HG03196 (cell line): Measurements from ENCODE around the gene GANC.

Experiments used
- ATAC-seq: cut with Tn5 transposase; IDR thresholded peaks from one replicate; pipeline ENCODE4 v1.9.1; 2021; ENCODE audit not compliant: unreplicated experiment

The GANC gene

DNA sequence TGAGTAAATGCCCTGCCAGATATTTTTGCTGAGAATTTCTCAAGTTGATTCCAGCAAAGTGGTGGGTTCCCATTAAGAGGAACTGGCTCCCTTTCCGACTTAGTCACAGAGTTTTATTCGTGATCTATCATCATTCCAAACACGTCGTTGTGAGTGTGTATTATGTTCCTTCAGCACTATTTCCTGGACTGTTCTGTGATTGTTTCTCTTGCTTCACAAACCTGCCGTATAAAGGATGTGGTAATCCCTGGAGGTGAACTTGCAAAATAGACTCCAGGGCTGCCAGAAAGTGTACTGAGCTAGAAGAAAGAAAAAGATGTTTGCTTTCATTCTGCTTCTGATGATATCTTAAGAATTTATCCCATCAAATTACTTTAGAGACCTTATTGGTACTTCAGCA, 71.8 kb downstream of the GANC start:
- ATAC-seq: no peak

DNA sequence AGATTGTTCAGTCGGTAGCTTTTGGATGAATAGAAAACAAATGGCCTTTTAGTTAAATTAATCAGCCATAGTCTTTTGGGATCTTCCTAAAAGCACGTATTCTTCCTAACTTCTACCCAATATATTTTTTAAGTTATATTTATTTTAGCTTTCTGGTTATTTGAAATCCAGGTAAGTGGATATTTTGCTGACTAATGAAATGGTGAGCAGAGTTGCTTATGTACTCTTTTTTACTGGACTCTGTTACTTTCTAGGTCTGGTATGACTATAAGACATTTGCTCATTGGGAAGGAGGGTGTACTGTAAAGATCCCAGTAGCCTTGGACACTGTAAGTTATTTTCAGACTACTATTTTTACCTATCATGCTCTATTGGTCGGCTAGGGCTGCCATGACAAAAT, 72.5 kb downstream of the GANC start:
- ATAC-seq: no peak

DNA sequence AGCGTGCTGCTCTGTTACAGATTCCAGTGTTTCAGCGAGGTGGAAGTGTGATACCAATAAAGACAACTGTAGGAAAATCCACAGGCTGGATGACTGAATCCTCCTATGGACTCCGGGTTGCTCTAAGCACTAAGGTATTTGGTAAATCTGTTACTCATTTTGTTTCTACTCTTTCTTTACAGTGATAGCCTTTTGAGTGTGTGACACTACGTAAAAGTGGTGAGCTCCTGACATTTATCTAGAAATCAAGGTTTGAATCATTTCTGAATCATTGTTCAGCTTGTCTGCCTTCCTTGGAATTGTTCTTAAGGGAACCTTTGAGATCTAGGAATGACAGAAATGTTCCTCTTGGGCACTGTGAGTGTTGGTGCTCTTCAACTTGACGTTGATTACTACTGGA, 75.1 kb downstream of the GANC start:
- ATAC-seq: no peak

DNA sequence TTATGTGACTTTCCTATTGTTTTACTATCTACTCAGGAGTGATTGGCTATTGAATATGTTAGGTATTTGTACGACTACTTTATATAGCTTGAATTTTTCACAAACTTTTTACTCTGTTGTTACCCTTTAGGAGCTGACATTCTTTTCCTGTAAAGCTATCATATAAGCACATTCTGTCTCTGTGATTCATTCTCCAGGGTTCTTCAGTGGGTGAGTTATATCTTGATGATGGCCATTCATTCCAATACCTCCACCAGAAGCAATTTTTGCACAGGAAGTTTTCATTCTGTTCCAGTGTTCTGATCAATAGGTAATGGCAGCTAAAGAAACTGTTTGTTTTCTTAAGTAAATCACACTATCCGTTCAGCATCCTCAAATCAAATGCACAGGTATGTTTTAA, 76.2 kb downstream of the GANC start:
- ATAC-seq: no peak

DNA sequence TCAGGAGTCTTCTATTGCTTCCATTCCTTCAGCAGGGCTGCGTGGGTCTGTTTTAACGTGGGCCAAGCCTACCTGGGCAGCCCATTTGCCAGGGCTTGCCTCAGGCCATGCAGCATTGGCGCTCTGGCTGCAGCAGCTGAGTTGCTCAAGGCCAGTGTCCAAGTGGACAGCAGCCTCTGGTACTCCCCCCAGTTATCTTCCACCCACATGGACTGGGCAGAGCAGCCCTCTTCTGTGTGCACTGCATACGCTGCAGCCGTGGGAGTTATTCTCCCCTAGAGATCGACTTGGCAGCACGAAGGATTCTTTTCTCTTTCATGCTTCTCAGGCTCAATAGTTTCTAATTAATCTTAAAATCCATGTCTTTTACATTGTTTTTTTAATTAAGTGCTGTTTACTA, 79.4 kb downstream of the GANC start:
- no peak for ATAC-seq

DNA sequence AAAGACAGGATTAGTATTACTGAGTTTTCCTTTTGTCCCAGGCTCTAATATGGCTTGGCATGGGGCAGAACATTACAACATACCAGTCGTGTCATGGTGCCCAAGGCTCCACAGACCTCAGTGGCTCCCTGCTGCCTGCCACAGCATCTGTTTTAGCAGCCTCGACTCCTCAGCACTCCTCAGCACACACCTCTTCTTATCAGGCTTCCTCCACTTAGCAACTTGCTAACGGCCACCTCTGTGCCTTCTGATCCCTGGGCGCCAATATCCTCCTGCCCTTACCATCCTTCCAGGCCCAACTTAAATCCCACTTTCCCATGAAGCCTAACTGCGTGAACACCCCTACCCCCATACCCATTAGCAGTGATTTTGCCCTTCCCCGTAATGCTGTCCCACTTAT, 80.1 kb downstream of the GANC start:
- ATAC-seq: no peak

DNA sequence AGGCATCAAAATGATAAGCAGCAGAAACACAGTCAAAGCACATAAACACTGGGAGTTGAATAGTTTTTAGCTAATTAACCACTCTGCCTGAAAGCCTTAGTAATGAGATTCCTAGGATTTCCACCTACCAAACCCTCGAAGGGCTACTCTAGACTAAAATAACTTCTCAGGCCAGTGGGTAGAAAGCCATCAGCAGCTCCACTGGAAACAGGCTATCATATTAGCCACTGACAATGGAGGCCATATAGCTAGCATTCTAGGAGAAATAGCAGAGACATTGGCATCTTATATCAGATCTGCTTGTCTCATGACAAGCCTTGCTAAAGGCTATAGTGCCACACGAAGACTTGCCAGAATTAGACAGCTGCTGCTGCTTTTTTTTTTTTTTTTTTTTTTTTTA, 81.8 kb downstream of the GANC start:
- ATAC-seq: no peak

DNA sequence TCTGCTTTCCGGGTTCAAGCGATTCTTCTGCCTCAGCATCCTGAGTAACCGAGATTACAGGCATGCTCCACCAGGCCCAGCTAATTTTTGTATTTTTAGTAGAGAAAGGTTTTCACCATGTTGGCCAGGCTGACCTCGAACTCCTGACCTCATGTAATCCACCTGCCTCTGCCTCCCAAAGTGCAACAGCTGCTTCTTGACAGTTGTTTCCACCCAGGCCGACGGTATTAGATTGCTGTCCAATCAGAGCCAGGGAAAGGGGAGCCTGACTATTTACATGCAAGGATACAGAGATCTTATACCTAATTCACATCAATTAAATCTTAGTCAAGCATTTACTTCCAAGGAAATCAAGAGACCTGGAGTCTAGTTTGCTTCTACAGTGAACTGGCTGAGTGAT, 82.3 kb downstream of the GANC start:
- ATAC-seq: no peak

DNA sequence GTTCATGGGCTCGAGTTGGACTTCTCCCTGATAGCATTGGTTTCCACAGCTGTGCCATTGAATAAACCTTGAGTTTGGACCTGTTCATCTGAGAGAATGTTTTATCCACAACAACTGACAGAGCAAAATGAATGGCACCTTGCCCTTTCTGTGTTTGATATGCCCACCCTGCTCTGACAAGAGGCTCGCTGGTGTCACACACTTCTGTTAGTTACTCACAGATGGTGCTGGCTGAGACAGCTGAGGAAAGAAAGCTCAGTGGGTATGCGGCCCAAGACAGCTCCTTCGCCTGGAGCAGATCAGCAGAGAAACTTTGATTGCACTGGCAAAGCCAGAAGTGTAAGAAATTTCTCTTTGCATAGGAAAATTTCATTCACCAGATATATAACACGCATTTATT, 83.8 kb downstream of the GANC start:
- ATAC-seq: no peak

DNA sequence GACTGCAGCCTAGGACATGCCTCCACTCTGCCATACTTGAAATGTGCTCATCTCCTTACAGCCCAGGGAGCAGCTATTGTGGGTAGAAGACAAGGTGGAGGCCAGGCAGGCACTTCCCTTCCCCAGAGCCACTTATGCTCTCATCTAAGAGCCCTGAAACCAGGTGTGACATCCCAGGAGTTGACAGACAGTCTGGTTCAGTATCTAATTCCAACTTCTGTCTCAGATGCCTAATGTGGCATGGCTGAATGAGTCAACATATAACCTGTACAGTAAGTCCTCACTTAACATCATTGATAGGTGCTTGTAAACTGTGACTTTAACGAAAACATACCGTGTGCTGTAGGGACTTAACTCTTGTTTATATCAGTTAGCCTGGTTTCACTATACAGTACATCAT, 85.1 kb downstream of the GANC start:
- ATAC-seq: no peak

DNA sequence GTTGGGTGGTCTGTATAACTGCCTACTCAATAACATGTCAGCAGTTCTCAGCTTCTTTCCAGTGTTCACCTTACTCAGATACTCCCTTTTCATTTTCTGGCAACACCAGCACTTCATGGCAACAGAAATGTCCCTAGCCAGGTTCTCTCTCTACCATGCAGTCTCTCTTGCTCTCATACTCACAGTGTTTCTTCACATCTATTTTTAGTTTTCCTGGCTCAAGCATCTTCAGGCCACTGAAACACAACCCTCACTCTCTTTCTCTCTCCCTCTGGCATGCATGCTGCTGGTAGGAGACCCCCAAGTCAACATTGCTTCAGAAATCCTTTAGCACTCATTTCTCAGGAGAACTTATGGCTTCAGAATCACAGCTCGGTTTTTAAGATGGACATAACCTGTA, 86.2 kb downstream of the GANC start, which contains the start of gene CAPN3:
Gene CAPN3, plus strand, starts transcription at position 253 of the 400 bp plus-strand sequence. CDS start 305 bp downstream, outside the sequence.
- no peak for ATAC-seq

DNA sequence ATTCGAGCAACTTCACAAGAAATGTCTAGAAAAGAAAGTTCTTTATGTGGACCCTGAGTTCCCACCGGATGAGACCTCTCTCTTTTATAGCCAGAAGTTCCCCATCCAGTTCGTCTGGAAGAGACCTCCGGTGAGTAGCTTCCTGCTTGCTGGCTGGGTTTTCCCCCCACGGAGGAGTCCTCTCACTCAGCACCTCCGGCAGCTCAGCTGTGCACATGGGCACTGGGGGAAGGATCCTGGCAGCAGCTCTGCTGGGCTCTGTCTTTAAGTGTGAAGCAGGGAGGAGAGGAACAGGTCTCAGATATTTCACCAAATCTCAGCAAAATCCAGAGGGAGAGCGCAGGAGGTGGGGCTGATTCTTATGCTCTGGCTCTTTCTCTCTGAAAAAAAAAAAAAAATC, 87.0 kb downstream of the GANC start:
- no peak for ATAC-seq

DNA sequence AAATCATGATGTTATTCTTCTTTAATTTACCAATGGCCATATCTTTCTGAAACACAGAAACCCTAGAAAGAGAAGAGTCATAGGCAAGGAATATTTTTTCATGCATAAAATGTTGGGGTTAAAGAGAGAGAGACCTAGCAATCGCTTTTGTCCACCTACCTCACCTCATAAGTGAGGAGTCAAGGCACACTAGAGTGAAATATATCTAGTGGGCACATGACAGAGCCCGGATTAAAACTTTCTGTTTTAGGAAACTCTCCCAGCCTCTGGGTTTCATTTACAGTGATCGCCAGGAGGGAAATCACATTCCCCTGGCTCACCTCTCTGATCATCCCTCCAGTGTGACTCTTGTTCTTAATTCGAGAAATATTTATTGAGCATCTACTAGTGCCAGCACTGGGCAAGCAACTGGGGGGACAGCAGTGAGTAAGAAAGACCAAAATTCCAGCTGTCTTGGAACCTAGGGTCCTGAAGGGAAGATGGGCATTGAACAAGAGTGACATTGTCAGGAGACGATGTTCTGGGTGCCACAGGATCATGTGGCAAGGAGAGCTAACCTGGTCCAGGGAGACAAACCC, 87.6 kb downstream of the GANC start:
- no peak for ATAC-seq

DNA sequence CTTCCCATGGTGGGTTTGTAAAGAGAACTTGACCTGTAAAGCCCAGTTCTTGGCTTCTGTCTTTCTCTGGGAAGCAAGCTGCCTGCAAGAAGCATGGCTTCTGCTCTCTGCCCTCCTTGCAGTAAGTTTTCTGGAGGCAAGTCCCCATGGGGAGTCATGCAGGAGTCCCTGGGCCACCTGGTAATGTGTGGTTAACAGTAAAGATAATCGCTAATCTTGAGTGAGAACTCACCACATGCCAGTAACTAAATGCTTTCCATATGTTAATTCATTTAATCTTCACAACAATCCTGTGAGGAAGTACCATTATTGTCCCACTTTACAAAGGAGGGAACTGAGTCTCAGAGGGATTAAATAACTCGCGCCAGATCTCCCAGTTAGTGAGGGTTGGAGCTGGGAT, 90.5 kb downstream of the GANC start:
- no peak for ATAC-seq

DNA sequence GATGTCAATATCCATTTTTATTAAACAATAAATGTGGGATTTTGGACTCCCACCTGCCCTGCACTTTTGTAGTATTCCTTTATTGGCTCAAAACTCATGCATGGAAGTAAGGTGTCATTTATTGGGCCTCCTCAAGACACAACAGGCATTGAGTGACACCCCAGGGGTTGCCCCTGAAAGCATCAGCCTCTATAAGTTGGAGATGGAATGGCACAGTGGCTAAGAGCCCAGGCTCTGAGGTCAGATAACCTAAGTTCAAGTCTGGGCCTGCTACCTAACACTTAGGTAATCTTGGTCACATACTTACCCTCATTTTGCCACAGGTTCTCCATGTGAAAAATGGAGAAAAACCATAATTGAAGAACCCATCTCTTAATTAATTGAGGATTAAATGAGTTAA, 90.9 kb downstream of the GANC start:
- ATAC-seq: no peak

DNA sequence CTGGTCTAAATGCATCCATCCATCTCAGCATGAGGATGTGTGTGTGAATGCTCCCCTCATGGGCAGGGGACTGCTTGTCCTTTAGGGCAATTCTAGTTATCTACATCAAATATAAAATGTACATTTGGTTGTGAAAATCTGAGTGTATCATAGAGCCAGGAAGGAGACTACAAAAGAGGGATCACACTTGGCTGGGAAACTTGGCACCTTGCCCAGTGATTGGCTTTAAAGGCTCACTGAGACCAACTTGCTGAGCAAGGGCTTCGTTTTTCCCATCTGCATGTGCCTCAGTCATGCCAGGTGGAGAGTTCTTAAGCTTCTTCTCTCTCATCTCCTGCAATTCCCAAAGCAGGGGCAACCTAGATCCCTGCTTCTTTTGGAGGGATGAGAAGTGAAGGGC, 91.5 kb downstream of the GANC start:
- no peak for ATAC-seq

DNA sequence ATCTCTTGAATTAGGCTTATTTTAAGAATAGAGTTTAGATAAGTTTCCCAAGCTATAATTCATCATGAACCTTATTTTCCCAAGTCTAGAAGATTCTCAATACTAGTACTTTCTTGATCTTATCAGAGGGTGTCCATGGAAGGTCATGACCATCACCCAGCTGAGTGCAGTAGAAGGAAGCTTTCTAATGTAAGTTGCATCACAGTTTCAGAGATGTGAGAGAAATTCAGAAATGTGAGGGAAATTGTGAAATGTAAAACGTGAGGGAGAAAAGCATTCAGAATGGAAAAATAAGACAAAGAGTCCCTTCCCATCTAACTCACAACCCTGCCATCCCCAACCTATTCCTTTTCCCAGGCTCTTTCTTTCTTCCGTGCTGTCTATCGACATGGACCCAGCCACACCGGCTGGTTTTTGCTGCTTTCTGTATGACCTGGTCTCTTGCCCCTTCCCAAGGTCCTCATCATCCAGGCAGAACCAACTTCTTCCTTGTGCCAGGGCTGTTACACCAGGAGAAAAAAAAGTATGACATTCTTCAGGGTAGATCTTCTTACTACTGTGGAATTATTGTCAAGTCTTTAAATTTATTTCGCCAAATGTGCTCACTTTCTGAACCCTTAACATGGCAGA, 93.0 kb downstream of the GANC start:
- ATAC-seq: no peak

DNA sequence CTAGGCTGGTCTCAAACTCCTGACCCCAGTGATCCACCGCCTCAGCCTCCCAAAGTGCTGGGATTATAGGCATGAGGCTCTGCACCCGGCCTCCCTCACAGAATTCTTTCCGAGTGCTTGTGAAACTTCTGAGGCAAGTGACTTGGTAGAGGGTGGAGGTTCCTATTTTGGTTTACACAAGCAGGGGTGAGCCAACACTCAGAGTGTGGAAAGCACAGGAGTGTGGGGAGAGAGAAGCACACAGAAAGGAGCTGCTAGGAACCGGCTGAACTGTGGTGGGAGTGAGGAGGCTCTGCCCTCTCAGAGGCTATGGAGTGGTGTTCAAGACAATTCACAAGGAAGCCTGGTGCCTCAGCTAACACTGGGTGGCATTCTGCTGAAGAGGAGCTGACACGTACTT, 94.0 kb downstream of the GANC start:
- ATAC-seq: no peak

DNA sequence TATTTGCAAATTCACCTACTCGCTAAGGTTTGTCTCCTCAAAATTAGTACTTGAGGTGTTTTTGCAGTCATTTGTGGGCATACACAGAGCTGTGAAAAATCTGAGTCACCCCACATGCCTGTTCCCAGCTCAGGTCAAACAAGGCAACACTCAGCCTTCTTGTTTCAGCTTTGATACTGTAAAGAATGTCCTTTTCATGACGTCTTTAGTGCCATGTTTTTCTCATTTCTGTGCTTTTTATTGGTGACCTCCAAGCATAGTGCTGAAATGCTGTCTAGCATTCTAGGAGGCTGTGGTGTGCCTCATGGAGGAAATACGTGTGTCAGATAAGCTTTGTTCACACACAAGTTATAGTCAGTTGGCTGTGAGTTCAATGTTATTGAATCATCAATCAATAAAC, 95.1 kb downstream of the GANC start:
- no peak for ATAC-seq

DNA sequence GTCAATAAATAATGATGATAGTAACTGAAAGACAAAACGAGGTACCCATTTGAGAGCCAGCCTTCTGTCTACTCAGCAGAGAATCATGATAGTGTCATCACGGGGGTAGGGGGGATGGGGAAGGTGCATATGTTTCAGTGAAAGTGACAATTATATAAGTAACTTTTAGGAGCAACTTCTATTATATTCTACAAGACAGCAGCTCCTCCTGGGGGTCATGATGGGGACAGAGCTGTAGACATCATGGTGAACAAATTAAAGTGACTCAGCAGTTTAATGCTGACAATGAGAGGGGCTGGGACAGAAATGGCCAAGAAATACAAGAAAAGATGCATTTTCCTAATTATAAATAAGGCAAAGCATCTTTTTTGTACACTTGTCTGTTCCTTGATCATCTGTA, 98.1 kb downstream of the GANC start:
- no peak for ATAC-seq

DNA sequence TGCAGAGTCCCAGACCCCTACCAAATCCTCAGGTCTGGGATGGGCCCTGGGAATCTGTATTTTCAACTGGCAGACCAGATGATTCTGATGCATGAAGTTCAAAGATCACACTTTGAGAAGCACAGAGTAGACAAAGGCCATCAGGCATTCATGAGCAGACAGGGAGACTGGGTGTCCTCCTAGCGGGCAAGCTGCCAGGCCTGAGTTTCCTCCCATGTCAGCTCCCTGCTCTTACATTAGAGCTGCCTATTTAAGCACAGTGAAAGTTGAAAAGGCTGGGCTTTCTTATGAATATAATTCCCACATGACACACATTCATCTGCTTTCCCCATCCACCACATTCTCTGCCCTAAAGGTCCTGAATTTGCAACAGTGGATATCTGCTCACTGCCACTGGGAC, 100.3 kb downstream of the GANC start:
- ATAC-seq: no peak

DNA sequence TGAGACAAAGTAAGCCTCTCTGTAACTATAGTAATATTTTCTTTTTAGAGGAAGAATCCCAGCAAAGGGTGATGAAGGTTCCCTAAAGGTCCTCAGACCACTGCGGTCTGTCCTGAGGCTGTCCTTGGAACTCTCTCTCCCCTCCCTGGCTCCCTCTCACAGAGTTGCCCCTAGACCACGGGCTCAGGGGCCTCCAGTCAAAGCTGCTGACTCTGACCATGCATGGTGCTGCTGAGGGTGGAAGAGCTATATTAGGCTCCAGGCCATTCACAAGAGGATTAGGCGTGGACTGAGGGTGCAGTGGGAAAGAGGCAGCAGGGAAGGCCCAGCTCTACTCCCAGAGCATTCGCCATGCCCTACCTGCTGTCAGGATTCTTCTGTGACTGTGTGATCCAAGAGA, 100.9 kb downstream of the GANC start:
- no peak for ATAC-seq

DNA sequence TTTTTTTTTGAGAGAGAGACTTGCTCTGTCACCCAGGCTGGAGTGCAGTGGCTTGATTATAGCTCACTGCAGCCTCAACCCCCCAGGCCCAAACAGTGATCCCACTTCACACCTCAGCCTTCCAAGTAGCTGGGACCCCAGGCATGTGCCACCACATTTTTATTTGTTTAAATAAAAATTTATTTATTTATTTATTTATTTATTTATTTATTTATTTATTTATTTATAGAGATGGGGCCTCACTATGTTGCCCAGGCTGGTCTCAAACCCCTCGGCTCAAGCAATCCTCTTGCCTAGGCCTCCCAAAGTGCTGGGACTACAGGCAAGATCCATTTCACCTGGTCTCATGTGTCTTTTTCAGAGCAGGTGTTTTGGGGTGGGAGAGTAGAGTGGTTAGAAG, 101.8 kb downstream of the GANC start:
- ATAC-seq: no peak
